Thyroid gland (tissue), 4 donors: Measurements from ENCODE around the gene ABR.

ENCODE experiments used
- POLR2A ChIP-seq, 2 donors: fragments of 450-650 bp; IDR thresholded peaks; one replicate each; pipeline ENCODE4 v1.6.1; 2017; ENCODE audit warnings: antibody characterized with exemption in 2 of 2, mild to moderate bottlenecking in 2 of 2, moderate library complexity in 1 of 2
- TF ChIP-seq, protein P1 (sequence below), 6 experiments: fragments of 200-600 bp in 3 of 6; fragments of 450-650 bp in 3 of 6; sonication (generic) in 3 of 6; IDR thresholded peaks; one replicate each; pipeline ENCODE4 v1.5.1; 2016 to 2019; ENCODE audit warnings: antibody characterized with exemption in 6 of 6, mild to moderate bottlenecking in 2 of 6, inconsistent platforms in 1 of 6, moderate library complexity in 1 of 6

DNA sequence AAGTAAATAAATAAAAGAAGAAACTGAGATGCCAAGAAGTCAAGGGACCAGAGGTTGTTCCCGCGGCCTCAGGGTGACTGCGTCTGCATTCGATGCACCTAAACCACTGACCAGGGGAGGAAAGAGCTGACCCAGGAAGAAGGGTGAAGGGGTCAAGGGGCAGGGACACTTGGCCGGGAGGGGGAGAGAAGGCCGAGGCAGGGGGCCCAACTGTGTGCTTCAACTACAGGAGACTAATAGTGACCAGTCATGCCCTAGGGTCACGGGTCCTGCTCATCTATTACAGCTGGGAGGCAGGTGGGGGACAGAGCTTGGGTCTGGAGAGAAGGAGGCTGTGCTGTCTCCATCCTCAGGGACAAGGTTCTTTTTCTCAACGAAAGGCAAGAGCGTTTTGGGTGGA, 138.0 kb downstream of the ABR start:
- TF ChIP-seq, protein P1, sequence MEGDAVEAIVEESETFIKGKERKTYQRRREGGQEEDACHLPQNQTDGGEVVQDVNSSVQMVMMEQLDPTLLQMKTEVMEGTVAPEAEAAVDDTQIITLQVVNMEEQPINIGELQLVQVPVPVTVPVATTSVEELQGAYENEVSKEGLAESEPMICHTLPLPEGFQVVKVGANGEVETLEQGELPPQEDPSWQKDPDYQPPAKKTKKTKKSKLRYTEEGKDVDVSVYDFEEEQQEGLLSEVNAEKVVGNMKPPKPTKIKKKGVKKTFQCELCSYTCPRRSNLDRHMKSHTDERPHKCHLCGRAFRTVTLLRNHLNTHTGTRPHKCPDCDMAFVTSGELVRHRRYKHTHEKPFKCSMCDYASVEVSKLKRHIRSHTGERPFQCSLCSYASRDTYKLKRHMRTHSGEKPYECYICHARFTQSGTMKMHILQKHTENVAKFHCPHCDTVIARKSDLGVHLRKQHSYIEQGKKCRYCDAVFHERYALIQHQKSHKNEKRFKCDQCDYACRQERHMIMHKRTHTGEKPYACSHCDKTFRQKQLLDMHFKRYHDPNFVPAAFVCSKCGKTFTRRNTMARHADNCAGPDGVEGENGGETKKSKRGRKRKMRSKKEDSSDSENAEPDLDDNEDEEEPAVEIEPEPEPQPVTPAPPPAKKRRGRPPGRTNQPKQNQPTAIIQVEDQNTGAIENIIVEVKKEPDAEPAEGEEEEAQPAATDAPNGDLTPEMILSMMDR (IDR thresholded peaks at IDR 0.05) = no peak
- TF ChIP-seq POLR2A (IDR thresholded peaks at IDR 0.05) = no peak
